CD4-positive, alpha-beta T cell treated with Interleukin-21 for 1 hour (primary cell): ENCODE results near the gene FUZ.

Experiments
- DNase-seq: peaks from one replicate; pipeline ENCODE4 v3.0.0-alpha.2; 2020

The FUZ gene

DNA sequence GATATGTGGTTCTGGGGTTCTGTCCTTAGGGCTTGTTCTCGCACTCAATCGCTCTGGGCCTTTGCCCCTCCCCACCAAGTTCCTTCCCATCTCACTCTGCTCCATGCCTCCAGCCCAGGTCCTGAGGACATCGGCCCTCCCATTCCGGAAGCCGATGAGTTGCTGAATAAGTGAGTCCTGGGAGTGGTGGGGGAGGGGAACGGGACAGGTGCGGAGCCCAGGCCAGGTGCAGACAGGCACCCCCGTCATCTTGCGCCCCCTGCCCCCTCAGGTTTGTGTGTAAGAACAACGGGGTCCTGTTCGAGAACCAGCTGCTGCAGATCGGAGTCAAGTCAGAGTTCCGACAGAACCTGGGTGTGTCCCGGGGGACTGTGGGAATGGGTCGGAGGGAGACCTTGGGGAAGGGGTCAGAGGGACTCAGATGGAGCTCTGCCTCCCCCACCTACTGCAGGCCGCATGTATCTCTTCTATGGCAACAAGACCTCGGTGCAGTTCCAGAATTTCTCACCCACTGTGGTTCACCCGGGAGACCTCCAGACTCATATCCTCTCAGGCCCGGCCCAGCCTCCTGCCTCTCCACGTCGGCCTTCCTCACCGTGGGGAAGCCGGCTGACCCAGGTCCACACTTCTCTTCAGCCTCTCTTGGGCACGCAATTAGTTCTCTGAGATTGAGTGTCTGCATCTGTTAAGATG is 10.1 kb downstream of the FUZ start:
- no peak for DNase-seq

DNA sequence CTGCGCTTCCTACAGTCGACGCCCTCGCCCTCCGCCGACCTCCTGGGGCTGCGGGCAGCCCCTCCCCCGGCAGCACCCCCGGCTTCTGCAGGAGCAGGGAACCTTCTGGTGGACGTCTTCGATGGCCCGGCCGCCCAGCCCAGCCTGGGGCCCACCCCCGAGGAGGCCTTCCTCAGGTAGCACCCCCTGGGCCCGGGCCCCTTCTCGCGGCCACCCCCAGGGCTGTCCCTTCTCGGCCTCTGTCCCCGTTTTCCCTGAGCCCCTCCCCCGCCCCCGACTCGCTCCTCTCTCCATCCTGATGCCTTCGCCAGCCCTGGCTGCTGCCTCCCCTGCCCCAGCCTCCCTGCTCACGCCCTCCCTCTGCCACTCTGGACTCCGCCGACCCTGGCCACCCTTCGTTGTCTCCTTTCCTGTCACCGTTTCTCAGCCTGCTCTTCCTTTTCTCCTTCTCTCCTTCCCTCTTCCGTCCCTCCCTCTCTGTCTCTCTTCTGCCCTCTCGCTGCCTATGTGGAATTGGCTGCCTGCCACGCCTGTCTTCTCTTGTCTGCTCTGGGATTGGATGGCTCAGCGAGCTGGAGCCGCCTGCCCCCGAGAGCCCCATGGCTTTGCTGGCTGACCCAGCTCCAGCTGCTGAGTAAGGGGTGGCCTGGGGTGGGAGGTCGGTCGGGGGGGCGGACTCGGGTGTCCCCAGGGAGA is 11.0 kb downstream of the FUZ start:
- no peak for DNase-seq

DNA sequence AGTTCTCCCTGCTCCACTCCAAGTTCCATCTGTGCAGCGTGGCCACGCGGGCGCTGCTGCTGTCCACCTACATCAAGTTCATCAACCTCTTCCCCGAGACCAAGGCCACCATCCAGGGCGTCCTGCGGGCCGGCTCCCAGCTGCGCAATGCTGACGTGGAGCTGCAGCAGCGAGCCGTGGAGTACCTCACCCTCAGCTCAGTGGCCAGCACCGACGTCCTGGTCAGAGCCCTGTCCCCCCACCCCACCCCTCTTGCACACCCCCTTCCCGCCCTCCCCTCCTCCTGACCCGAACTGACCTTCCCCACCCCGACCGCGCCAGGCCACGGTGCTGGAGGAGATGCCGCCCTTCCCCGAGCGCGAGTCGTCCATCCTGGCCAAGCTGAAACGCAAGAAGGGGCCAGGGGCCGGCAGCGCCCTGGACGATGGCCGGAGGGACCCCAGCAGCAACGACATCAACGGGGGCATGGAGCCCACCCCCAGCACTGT is 11.6 kb downstream of the FUZ start:
- DNase-seq, result no peak

DNA sequence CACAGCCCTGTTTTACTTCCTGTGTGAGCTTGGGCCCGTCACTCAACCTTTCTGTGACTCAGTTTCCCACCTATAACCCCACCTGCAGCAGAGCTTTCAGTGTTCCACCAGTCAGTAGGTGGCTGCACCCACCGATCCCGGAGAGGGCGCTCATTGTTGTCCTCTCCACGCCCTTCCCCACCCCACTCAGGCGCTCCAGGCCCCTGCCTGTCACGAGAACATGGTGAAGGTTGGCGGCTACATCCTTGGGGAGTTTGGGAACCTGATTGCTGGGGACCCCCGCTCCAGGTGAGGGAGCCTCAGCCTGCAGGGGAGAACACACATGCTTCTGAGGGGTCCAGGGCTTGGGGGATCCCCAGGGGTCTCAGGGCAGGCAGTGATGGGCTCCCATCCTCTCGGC is 12.3 kb downstream of the FUZ start:
- no peak for DNase-seq

DNA sequence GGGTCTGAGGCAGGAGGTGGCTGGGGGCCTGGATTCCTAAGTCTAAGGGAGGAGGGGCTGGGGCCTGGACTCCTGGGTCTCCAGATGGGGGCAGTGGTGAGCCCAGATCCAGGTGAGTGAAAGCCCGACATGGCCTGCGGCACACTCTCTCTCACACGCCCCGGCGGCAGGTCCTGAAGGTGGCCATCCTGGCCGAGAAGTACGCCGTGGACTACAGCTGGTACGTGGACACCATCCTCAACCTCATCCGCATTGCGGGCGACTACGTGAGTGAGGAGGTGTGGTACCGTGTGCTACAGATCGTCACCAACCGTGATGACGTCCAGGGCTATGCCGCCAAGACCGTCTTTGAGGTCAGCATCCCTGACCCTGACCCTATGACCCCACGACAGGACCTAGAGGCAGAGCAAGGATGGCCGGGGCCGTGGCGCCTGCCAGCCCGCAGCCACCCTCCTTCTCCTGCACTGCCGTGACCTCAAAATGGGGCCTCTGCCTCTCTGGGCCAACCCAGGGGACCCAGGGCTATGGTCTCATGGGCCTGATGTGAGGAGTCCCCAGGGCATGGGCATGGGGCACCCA is 13.2 kb downstream of the FUZ start:
- DNase-seq, result no peak

DNA sequence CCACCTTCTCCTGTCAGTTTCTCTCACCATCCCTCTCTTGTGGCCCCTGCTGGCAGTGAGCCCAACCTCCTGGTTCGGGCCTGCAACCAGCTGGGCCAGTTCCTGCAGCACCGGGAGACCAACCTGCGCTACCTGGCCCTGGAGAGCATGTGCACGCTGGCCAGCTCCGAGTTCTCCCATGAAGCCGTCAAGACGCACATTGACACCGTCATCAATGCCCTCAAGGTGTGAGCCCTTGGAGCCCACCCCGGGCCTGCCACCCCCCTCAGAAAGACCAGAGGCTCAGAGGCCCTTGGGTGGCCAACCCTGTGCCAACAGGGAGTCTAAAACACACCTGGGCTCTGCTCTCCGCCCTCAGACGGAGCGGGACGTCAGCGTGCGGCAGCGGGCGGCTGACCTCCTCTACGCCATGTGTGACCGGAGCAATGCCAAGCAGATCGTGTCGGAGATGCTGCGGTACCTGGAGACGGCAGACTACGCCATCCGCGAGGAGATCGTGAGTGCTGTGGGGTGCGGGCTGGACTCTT is 13.8 kb downstream of the FUZ start:
- DNase-seq, result no peak

DNA sequence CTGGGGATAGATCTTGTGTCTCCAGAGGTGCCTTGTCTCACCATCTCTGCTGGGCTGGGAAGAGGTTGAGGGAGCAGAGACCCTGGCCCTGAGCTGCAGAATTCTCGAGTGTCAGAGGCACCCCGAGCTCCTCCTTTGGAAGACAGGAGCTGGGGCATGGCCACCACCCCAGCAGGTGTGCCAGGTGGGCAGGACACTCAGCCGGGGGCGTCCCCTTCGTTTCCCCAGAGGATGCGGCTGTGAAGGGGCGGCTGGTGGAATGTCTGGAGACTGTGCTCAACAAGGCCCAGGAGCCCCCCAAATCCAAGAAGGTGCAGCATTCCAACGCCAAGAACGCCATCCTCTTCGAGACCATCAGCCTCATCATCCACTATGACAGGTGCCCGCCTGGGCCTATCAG is 14.5 kb downstream of the FUZ start:
- DNase-seq, result no peak

DNA sequence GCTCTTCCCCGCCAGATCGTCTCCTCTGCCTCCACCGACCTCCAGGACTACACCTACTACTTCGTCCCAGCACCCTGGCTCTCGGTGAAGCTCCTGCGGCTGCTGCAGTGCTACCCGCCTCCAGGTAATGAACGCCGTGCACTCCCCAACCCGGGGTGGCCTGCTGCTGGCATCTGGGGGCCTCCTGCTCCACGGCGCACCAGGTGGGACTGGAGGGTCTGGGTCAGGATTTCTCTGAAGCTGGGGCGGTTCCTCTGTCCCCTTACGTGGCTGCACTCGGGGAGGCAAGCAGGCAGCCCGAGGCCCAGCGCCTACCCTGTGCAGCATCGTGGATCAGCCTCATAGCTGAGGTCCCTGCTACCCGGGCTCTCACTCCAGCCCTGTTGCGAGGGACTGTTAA is 17.5 kb downstream of the FUZ start:
- no peak for DNase-seq

DNA sequence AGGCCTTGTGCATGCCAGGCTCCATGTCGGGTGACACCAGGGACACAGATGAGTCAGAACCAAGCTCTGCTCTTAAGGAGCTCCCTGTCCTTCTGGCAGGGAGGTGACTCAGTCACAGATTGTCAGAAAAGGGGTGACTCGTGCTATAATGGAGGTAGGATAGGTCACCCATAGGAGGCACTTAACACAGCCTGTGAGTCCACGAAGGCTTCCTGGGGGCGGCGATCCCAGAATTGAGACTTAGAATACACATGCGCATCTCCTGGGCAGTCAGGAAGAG is 19.6 kb downstream of the FUZ start:
- no peak for DNase-seq

DNA sequence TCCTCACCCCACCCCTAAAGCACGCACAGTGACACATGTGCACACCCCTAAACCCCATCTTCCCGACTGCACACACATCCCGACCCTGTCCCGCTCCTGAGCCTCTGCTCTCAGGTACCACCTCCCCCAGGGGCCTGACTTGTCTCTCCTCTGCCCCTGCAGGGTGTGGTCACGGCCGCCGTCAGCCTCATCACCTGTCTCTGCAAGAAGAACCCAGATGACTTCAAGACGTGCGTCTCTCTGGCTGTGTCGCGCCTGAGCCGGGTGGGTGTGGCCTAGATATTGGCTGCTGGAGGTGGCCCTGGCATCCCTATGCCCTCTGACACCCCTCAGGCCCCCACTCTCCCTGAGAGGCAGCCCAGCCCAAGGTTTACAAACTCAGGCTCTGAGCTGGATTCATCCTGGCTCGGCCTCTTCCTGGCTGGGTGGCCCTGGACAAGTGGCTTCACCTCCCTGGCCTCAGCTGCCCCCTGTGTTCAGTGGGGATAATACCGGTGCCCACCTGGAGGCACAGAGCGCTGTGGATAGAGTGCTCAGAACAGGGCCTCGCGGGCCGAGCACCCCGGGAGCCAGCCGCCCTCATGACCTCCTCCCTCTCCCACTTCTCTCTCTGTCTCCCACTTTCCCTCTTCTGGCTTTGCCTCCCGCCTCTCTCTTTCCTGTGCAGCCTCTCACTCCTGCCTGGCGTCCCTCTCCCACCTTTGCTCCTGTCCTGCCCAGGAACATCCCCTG is 20.1 kb downstream of the FUZ start:
- DNase-seq, result no peak

DNA sequence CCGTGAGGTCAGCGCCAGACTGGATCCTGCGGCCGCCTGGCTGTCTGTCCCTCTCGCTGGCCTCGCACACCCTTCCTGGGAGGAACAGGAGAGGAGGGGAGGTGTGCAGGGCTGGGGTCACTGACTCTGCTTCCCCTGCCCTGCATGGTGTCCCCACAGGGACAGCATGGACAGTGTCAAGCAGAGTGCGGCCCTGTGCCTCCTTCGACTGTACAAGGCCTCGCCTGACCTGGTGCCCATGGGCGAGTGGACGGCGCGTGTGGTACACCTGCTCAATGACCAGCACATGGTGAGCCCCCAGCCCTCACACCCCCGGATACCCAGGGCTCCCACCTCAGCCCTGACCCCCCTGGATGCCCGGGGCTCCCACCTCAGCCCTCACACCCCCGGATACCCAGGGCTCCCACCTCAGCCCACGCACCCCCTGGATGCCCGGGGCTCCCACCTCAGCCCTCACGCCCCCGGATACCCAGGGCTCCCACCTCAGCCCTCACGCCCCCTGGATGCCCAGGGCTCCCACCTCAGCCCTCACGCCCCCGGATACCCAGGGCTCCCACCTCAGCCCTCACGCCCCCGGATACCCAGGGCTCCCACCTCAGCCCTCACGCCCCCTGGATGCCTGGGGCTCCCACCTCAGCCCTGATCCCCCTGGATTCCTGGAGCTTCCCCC is 21.2 kb downstream of the FUZ start:
- DNase-seq, result no peak

DNA sequence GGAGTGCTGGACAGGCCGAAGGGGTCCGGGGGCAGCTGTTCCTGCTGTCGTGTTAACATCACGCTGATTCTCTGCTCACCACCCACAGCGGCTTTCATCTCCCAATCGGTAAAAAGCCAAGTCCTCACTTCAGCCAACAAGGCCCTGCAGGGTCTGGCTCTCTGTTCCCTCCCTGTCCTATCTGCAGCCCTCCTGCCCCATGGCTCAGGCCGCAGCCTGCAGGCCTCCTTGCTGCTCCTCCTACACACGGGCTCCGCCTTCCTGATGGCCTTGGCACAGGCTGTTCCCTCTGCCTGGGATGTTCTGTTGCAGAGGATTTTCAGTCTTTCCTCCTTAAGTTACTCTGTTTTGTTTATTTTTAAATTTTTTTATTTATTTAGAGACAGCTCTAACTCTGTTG is 22.2 kb downstream of the FUZ start:
- DNase-seq, result no peak

DNA sequence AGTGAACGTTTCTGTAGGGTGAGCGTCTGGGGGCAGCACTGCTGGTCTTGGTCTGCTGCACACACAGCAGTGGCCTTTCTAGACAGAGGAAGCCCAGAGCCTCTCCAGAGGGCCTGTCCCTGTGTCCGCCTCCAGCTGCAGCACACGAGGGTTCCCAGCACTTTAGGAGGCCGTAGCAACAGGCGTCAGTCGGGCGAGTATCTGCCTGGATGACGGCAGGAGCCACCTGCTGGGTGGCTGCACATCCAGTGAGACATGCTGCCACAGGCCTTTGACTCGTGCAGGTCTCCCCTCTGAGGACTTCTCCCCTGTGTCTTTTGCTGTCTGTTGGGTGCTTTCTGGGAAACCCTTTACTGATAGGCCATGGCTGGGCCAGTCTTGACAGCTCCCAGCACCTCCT is 24.2 kb downstream of the FUZ start:
- DNase-seq, result no peak

DNA sequence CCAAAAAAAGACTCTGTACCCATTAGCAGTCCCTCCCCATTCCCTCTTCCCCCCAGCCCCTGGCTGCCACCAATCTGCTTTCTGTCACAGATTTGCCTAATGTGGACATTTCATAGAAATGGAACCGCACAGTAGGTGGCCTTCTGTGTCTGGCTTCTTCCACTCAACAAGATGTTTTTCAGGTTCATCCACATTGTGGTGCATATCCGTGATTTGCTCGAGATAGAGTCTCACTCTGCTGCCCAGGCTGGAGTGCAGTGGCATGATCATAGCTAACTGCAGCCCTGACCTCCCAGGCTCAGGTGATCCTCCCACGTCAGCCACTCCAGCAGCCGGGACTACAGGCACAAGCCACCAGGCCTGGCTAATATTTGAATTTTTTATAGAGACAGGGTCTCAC is 25.3 kb downstream of the FUZ start:
- no peak for DNase-seq

DNA sequence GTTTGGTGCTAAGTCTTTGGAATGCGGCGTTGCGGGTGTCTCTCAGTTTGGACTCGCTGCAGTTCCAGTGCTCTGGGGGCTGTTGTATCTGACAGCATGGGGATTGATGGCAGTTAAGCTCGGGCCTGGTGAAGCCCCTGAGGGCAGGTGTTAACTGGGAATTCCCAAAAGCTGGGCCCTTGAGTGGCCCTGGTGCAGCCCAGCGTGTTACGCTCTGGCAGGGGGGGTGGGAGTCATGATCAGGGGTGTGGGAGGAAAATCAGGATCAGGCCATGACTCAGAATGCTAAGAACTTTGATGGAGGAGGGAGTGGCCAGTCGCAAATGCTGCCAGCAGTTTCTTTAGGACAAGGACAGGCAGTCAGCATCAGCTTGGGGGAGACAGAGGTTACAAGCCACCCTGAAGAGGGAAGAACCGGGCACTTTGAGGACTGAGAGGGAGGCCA is 26.7 kb downstream of the FUZ start:
- DNase-seq, result no peak

DNA sequence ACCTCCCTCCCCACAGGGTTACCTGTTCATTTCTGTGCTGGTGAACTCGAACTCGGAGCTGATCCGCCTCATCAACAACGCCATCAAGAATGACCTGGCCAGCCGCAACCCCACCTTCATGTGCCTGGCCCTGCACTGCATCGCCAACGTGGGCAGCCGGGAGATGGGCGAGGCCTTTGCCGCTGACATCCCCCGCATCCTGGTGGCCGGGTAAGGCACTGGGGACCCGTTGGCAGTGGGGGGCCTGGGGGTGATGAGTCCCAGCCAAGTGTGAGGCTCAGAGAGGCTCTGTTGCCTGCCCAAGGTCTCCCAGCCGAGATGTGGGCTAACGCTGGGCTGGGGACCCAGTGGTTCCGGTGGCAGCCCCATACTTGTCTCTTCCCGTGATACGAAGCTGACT is 30.6 kb downstream of the FUZ start:
- DNase-seq, result no peak

DNA sequence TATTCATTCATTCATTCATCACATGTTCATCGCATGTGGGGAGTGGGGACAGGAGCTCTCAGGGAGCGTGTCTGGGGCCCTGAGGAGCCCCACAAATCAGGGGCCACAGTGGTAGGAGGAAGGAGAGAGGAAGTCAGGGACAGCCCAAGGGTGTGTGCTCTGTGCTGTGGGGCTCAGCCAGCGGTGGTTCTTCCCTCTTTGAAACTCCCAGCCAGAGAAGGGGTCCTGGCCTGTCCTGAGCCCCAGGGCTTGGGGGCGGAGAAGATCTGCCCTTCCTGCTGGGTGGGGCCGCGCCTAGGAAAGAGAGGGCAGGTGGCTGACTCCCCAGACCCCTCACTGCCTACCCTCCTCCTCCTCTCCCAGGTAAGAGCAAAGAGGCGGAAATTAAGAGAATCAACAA is 31.7 kb downstream of the FUZ start:
- DNase-seq, result no peak

DNA sequence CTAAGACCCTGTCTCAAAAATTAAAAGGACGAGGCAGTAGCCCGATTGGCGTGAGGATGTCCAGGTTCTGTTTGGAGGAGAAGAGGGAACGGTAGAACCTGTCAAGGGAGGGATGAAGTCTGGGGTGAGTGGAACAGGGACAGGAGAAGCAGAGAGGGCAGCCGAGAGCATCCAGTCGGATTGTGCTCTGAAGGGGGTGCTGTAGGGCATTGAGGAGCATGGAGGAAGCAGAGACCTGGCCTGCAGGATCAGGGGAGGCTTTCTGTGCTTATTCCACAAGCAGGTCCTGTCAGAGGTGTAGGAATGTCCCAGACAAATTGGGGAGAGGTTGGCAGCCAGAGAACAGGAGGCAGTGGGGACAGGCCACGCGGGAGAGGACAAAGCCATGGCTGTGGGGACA is 32.2 kb downstream of the FUZ start:
- no peak for DNase-seq

DNA sequence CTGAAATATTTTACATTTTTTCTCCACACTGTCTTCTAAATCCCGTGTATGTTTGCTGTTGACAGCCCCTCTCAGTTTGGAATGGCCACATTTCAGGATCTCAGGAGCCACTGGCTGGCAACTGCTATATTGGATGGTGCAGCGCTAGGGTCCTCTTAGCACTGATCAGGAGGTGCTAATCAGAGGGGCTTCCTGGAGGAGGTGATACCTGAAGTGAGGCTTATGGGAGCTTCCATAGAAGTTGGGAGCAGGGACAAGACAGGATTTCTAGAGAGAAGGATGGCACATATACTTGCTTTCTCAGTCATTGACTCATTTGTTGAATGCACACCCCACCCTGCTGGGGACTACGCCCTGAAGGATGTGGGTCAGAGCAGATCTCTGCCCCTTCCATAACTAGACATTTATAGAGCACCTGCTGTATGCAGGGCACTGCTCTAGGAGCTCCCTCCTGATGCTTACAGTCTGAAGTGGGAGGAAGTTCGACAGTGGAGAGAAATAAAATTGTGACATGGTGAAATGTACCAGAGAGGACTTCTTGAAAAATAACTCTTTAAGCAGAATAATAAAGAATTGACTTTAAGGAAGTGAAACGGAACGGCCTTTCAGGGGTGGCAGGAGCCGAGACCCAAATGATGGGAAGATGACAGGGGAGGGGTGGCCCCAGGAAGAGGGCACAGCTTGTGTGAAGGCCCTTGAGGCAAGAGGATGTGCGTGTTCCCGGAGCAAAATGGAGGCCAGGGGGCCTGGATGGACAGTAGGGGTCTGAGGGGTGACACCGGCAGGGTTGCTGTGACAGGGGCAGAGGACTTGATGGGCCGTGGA is 33.1 kb downstream of the FUZ start:
- DNase-seq, result no peak

DNA sequence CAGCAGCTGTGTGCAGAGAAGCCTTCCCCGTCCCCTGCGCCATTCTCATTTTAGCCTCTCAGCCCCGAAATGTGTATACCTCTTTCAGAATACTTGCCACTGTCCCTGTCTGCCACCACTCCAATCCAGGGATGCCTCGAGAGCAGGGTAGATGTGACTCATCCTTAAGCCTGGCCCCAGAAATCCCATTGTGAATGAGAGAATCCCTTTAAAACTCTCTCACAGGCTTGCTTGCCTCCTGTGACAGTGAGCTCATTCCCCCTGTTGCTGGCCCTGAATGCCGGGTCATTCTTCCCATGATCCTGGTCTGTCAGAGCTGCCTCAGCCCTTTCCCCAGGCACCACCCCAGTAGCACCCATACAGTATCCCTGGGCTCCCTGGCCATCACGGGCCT is 36.7 kb downstream of the FUZ start:
- DNase-seq, result no peak

DNA sequence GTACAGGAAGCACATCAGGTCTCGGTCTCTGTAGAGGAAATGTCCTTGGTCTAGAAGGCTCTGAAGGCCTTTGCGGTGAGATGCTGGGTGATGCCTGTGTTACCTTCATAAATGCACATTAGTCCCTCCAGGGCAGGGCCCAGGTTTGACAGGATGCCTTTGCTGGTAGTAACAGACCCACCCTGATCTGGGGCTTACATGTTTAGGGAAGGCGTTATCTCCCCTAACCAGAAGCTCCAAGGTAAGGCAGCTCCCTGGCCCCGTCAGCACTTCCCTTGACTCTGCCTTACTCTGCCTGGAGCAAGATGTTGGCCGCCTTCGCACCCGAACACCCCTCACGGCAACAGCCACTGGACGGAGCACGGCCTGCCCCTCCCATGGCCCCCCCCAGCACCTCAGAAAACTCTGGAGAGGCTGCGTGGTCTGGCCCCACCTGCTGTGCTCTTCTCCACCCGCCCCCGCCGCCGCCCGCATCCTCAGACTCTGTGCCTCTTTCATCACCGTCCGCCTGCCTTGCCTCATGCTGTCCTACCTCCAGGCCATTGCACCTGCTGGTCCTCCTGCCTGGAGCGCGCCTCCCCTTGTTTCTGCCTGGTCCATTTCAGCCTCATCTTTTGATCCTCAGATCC is 37.2 kb downstream of the FUZ start:
- no peak for DNase-seq

DNA sequence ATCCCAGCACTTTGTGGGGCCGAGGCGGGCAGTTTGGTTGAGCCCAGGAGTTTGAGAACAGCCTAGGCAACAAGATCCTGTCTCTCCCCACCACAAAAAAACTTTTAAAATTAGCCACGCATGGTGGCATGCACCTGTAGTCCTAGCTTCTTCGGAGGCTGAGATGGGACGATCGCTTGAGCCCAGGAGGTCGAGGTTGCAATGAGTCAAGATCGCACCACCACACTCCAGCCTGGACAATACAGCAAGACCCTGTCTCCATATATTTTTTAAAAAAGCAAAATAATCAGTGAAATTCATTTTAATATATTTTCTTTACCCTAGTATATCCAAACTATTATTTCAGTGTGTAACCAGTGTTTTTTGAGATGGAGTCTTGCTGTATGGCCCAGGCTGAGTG is 38.1 kb downstream of the FUZ start:
- DNase-seq, result no peak
